ENCODE results near the gene PHLPP1.

DNA sequence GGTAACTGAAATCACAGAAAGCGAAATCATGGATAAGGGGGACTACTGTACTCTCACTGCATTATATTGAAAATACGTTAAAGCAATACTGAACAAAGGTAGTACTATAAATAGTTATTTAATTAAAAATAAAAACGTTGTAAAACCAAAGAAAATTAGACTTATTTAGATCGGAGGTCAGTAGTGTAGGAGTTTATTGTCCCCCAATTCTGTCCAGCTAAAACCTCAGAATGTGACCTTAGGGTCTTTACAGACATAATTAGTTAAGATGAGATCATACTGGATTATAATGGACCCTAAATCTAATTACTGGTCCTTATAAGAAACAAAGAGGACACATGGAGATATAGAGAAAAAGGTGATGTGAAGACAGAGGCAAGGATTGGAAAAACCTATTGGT, 95.3 kb downstream of the PHLPP1 start:
- TF ChIP-seq POLR2A (IDR thresholded peaks at IDR 0.05) (no peak), EP300 (IDR thresholded peaks at IDR 0.05) (no peak)
- TF ChIP-seq, protein P1, sequence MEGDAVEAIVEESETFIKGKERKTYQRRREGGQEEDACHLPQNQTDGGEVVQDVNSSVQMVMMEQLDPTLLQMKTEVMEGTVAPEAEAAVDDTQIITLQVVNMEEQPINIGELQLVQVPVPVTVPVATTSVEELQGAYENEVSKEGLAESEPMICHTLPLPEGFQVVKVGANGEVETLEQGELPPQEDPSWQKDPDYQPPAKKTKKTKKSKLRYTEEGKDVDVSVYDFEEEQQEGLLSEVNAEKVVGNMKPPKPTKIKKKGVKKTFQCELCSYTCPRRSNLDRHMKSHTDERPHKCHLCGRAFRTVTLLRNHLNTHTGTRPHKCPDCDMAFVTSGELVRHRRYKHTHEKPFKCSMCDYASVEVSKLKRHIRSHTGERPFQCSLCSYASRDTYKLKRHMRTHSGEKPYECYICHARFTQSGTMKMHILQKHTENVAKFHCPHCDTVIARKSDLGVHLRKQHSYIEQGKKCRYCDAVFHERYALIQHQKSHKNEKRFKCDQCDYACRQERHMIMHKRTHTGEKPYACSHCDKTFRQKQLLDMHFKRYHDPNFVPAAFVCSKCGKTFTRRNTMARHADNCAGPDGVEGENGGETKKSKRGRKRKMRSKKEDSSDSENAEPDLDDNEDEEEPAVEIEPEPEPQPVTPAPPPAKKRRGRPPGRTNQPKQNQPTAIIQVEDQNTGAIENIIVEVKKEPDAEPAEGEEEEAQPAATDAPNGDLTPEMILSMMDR (IDR thresholded peaks at IDR 0.05) = no peak

Data from ovary (tissue), 3 donors.